Fibroblast of skin of right biceps (primary cell): ENCODE measurements around the gene ALOX15.
"Not testable (repeated sequence)": the region's sequence is repeated elsewhere in the genome, so short reads cannot be mapped to it uniquely, and the experiment has no call there.

Experiments
- DNase-seq: peaks from one replicate; pipeline ENCODE4 v3.0.0-alpha.2; 2013

Gene ALOX15

DNA sequence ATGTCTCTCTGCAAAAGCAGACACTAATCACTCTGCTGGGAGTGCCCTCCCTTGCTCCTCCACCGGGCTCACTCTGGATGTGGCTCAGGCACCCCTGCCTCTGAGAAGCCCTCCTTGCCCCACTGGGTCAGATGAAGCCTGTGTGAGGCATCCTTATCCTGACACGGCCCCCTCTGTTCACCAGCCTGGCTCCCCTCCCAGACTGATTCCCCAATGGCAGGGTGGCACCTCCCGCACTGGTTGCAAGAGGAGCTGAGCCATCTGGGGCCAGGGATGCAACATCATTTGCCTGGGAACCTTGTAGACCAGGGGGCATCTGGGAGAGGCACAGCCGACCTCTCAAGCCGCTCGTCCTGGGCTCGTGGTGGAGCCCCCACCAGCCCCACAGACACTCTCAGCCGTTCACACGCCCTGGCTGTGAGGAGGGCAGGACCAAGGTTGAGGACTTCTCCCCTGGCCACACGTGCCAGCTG, 50.5 kb downstream of the ALOX15 start:
- no peak for DNase-seq

DNA sequence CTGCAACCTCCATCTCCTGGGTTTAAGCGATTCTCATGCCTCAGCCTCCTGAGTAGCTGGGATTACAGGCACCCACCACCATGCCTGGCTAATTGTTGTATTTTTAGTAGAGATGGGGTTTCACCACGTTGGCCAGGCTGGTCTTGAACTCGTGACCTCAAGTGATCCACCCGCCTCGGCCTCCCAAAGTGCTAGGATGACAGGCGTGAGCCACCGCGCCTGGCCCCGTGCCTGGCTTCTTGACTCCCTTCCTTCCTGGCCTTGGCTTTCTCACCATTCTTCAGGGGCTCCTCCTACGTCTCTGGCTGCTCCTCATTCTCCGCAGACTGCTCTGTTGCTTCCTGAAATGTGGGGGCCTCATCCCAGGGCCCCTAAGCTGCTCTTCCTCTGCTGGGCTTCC, 51.4 kb downstream of the ALOX15 start:
- not testable (repeated sequence) for DNase-seq

DNA sequence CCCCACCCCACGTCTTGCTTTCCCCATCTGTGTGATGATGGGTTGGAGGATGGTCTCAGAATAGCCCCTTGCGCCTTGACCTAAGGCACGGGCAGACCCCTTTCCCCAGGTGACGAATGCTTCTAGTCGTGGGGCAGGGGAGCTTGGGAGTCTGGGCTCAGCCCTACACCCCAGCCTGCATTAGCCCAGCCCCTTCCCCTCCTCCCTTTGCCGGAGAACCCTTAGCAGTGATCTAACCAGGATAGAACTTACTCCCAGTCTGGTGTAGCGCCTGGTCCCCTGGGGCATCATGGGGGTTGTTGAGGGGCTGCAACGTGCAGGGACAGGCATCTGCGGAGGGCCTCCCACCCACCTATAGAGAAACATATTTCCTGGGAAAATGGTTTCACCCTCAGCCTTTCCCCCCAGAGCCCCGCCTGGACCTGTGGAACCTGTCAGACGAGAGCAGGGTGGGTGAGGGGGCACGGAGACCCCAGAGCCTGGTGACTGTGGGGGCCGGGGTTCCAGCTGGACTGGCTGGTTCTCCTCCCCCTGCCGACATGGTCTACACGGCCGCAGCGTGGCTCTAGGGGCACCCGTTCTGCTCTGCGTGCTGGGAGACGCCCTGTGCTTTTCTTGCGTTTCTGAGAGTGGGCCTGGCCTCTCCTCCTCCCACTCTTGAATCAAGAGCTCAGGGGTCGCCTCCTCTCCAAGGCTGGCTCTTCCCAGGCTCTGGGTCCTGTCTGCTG, 52.4 kb downstream of the ALOX15 start:
- no peak for DNase-seq

DNA sequence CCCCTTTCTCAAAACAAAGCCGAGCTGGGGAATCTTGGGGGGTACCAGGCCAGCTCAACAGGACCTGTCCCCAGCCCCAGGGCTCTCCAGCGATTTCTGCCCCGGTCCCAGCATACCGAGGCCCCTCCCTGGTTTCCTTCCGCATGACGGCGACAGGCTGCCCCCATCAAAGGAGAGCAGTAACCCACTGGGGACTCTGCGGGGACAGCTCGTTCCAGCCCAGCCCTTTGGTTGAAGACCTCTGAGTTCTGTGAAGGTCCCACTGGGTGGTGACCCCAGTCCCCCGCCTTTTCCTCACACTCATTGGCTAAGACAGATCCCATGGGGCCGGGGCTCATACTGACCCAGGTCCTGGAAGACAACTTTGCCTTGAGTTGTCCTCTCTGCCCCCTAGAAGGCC, 53.1 kb downstream of the ALOX15 start:
- no peak for DNase-seq

DNA sequence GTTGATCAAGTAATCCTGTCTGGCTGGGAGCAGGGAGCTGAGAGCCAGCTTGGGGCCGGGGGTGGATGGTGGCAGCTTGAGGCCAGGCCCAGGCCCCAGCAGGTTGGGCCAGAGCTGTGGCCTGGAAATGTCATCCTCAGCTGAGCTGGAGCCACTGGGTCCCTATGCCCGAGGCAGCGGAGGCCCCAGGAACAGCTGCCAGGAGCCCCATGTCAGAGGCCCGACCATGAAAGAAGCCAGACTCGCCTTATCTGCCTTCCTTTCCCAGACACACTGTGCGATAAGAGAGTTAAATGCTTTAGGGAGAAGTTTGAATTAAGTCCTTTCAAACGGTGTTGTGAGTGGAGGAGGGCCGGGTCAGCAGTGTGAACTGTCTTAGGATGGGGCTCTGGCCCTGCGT, 53.7 kb downstream of the ALOX15 start:
- DNase-seq, result no peak

DNA sequence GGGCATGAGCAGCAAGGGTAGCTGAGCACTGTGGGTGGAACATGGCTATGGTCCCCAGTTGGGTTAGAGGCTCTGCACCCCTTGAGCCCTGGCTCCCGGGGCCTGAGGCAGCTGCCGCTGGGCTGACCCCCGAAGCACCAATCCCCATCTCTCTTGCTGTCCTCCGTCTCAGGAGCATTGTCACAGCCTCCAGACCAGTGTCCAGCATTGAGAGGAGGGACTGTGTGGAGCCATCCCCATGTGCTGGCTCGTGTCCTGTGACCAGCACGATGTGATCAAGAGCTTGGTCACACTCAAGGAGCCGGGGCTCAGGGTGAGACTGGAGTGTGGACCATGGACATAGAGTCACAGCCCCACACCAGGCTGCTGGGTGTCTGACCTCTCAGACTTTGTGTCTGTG, 54.3 kb downstream of the ALOX15 start:
- DNase-seq, result no peak

DNA sequence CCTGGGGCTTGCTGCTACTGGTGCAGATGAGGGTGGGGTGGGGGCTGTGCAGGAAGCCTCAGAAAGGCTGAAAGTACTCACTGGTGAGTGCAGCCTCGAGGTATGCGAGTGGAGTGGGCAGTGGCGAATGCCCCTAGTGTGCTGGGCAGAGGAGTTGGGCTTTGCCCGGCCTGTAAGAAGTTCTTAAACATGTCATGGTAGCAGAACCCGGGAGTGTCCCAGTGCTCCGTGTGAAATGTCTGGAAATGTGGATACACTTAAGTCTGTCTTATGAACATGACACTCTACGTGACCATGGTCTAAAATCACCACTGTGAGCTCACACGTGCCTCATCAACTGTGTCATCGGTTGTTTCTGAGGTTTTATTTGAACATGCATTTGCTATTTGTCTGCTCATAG, 55.4 kb downstream of the ALOX15 start:
- DNase-seq, result no peak

DNA sequence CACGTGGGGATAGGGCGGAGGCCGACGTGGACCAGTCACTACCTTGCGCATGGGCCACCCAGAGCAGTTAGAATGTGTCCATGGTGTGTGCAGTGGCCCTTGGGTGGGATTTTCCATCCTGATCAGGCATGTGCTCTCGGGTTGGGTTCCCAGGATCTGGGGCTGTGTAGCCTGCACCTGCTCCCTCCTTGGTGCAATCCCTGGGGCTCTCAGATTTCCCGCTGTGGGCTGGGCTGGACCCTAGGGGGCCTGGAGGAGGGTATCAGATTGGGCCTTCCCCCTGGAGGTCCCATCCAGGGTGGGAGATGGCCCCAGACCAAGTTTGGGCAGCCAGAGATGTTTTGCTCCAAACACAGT, 55.9 kb downstream of the ALOX15 start:
- DNase-seq, result no peak

DNA sequence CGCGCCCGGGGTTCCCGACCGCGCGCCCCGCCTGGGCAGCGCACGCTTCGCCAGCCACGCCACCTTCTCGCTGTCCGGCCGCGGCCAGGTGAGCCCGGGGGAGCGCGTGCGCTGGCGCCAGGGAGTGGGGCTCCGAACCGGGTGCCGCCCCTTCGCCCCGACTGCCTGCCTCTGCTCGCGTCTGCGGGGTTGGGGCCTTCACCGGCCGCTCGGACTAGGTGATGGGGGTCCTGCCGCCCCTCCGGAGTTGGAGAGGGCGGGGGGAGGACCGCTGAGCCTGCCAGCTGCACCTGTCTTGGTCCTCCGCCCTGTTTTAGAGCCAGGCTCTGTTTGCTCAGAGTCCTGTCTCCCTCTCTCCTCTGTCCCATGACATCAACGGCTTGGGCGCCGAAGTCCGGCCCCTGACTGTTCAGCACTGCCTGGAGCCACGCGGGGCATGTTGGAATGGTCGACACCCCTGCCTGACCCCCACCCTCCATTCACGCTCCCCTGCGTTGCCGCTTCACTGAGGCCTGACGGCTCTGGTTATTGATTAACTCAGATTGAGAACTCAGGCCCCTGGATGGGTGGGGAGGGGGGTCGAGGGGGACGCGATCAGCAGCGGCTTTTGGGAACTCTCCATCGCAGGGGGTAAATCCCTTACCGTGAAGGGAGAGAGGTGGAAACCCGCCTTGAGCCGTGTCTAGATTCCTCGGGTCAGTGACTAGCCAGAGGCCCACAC, 56.4 kb downstream of the ALOX15 start:
- no peak for DNase-seq

DNA sequence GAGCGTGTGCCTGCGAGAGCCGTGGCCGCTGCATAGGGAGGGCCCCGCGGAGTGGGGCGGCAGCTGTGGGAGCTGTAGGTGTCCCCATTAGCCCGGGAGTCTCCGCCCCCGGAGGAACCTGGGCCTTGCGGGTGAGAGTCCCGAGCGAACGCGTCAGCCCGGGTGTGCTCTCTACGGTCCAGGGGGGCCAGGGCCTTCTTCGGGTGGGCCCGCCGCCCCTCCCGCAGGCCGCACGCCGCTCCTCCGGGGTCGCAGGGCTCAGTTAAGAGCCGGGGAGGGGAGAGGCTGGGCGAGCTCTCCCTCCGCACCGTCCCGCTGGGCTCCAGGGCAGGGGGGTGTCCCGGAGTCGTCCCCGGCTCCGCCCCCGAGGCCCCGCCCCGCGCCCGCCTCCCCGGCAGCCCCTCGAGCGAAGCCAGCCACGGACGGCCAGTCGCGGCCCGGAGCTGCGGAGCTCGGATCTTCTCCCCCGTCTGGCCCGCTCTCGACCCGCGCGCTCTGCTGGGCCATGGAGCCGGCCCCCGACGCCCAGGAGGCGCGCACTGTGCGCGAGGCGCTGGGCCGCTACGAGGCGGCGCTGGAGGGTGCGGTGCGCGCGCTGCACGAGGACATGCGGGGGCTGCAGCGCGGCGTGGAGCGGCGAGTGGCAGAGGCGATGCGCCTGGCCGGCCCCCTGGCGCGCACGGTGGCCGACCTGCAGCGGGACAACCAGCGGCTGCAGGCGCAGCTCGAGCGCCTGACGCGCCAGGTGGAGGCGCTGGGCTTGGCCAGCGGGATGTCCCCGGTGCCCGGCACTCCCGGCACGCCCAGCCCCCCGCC, 57.2 kb downstream of the ALOX15 start, which contains the start of gene SMTNL2:
Gene SMTNL2, plus strand, starts transcription at position 429 of the 816 bp plus-strand sequence. Its CDS starts 77 bp downstream, at position 506.
- no peak for DNase-seq

DNA sequence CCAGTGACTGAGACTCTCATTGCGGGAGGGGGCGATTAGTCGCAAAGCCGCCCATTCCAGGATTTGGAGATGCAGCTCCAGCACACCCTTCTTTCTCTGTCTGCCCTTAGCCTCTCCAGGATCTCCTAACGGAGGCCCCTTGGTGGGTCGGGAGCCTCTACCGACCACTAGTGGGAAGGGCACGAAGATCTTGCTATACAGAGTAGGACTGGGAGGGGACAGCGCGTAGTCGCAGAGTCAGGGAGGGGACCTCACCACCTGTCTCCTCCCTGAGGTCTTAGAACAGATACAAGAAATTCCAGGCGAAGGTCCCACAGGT, 57.7 kb downstream of the ALOX15 start:
- DNase-seq, result no peak

DNA sequence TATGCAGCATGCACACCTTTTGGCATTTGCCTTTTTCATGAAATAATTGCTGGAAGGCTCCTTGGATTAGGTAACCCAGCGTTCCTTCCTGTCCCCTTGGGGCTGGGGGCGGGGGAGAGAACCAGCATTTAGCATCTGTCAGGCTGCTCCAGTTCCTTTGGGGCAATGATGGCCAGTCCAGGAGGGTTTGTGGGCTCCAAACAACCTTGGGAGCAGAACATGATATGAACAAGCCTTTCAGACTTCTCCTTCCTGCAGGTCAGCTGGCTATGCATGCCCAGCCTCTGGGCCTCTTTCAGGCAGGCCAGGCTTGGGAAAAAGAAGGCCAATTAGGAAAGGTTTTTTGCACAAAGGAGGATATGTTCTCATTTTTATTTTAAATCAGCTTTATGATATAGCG, 58.3 kb downstream of the ALOX15 start:
- no peak for DNase-seq

DNA sequence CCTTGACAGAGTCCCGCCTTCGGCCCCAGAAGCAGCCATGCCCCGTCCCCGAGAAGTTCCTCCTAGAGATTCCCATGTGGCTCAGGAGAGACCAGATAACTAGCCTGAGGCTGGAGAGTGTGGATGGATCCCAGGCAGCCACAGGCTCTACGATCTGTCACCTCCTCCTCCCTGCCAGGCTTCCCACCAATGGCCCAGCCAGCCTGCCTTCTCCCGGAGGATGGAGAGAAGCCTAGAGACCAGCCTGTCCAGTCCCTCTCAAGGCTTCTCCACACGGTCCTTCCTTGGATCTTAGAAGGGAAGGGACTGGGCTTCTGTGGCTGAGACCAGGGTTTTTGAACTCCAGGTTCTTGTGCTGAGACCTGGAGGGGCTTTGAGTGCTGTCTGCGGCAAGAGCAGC, 58.8 kb downstream of the ALOX15 start:
- no peak for DNase-seq

DNA sequence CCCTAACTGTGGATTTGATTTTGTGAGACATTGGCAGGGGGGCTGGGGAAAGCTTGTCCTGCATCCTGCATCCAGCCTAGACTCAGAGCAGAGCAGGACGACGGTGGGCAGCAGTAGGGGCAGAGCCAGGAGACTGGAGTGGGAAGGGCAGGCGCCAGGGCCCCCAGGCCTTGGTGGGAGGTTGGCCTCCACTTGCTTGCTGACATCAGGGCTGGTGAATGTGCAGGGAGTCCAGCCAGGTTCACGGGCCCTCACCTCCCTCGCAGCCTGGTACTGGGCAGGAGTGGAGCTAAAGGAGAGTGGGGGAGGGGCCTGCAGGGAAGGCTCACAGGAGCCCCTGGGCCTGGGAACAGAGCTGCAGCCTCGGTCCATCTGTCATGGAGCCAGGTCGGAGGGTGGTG, 59.4 kb downstream of the ALOX15 start:
- no peak for DNase-seq
